CD1c-positive myeloid dendritic cell (primary cell): ENCODE results near the gene GPM6B.
A peak's percentile ranks its signal among the peaks of the same experiment; 100 is the strongest.

Source experiments
- DNase-seq: peaks from one replicate; pipeline ENCODE4 v3.0.0-alpha.2; 2016; ENCODE audit errors: extremely low spot score

The GPM6B gene

GRCh38 chrX:13825178-13825762, 8.4 kb upstream of the GPM6B start:
- no peak for DNase-seq

- no peak for DNase-seq
These were observed 7.9 kb upstream of the GPM6B start for GRCh38 chrX:13824746-13825145.

DNA sequence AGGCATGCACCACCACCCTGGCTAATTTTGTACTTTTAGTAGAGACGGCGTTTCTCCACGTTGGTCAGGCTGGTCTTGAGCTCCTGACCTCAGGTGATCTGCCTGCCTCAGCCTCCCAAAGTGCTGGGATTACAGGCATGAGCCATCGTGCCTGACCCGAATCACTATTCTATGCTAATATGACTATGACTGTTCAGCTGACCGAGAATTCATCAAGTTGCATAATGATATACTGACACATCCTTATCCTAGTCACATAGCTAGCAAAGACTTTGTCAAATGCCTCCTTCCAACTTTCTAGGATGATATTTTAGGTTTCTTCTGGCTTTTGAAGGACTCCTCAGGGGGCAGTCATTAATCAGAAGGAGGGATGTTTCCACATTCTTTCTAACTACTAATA, 4.8 kb upstream of the GPM6B start:
- no peak for DNase-seq

DNA sequence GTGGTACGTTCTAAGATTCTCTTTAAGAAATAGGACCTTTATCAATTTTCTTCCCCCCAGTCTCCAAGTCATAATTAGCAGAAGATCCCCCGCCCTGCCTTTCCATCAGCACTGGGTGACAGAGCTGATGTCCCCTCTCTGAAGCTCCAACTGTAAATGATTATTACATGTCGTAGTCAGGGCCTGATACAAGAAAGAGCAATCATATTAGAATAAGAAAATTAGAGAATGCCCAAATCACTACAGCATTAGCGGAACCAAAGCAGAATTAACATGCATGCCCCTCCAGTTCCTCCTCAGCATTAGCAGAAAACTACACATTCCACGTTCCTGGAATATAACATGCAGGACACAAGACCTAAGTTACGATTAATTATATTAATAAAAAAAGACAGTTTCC, 717 bp downstream of the GPM6B start:
- no peak for DNase-seq

GRCh38 chrX:13815664-13816063, 1.2 kb downstream of the GPM6B start:
- no peak for DNase-seq

- no peak for DNase-seq
These were observed 8.0 kb downstream of the GPM6B start for GRCh38 chrX:13808865-13809264.

DNA sequence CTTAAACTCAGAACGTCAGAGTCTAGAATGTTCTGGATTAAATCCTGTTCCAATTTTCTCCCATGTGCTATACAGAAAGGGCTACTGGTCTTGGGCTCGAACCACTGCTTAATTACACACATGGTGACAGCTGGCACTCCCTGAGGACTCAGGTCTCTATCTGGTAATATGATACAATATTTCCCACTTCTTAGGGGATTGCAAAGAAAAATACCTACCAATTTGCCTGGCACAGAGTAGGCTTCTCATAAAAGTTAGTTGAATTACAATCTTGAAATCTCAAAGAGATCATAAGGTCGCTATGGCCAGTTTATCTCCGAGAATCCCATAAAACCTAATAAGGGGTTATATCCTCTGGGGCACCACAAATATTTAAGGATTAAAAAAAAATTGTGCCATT, 8.6 kb downstream of the GPM6B start:
- no peak for DNase-seq

GRCh38 chrX:13805241-13805640, 11.7 kb downstream of the GPM6B start:
- no peak for DNase-seq

- no peak for DNase-seq
These were observed 13.8 kb downstream of the GPM6B start for GRCh38 chrX:13803116-13803515.

- no peak for DNase-seq
These were observed 18.7 kb downstream of the GPM6B start for GRCh38 chrX:13798184-13798583.

GRCh38 chrX:13797512-13797911, 19.4 kb downstream of the GPM6B start:
- no peak for DNase-seq

DNA sequence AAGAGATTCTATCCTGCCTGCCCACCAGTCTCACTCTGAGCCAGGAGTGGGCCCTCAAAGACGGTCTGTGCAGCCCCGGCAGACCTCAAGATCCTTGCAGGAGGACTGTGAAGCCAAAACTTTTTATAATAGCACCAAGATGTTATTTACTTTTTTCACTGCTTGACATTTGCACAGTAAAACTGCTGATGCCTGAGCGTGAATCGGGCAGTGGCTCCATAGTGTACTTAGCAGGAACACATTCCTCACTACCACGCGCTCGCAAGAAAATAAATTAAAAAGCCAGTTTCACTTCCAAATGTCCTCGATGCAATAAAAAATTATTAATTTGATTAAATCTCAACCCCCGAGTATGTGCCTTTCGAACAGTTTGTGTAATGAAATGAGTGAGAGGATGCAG, 22.5 kb downstream of the GPM6B start:
- no peak for DNase-seq

DNA sequence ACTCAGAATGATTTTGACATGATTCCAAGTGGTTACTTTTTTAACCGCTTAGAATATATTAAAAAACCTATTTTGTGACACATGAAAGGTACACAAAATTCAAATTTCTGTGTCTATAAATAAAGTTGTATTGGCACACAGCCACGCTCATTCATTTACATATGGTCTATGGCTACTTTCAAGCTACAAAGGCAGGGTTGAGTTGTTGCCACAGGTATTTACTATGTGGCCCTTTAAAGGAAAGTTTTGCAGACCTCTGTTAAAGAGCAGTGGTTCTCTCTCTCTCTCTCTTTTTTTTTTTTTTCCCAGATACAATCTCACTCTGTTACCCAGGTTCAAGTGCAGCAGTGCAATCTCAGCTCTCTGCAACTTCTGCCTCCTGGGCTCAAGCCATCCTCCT, 23.0 kb downstream of the GPM6B start:
- no peak for DNase-seq

- DNase-seq = no peak
These were observed 25.3 kb downstream of the GPM6B start for GRCh38 chrX:13791559-13791958.

GRCh38 chrX:13791145-13791544, 25.7 kb downstream of the GPM6B start:
- DNase-seq = no peak

GRCh38 chrX:13790206-13791131, 26.4 kb downstream of the GPM6B start:
- no peak for DNase-seq

- no peak for DNase-seq
These were observed 30.8 kb downstream of the GPM6B start for GRCh38 chrX:13786048-13786447.

DNA sequence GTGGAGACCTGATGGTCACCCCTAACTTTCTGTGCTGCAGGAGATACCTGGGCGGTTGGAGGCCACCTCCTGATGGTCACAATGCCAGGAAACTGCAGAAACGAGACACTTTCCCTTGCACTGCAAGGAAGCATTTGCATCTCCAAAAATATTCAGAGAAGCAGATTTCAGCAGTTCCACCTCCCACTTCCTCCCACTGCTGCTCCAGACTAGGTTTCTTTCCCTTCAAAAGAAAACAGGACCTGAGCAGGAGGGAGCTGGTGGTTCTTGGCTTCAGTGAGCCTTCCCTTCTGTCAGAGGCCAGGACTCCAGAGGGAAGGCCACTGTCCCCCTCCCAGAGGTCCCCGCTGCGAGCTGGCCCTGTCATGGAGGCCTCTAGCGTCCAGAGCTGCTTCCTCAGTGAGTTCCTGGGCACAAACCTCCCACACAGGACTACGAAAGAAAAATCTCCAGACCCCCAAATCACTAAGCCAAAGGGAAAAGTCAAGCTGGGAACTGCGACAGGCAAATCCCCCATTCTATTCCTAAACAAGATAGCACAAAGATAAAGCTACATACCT, 35.9 kb downstream of the GPM6B start:
- peak; percentile 7 for DNase-seq

DNA sequence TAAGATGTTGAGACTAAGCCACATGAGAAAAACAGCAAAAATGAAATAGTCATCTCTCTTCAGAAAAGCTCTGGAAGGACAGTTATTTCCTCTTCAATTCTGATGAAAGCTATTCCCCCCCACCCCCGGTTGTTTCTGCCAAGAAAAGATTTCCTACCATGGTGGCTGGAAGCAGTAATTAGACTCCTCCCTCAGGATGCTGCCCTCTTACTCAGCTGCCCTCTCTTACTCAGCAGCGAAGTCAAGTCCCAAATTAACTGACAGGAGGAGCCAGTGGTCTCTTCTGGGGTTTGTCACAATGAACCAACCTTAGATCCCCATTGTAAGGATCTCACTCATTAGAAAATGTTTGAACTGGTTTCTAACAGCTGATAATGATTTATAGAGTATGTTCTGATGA, 38.0 kb downstream of the GPM6B start:
- no peak for DNase-seq

DNA sequence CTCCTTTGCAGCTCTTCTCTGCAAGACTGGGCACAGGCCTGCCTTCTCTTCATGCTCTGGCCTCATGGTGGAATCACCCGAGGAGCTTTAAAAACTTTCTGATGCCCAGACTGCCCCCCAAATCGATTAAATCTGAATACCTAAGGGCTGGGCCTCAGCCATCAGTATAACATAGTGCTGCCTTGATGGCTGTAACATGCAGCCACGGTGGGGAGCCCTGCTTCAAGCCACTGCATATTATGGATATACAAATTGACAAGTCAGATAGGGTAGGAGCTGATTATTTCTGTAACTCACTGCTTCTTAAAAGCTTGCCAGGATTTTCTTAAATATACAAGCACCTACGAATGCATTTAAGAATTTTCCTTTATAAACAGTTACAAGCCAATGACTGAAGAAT, 40.5 kb downstream of the GPM6B start:
- no peak for DNase-seq

- DNase-seq = no peak
These were observed 41.1 kb downstream of the GPM6B start for GRCh38 chrX:13775837-13776236.

DNA sequence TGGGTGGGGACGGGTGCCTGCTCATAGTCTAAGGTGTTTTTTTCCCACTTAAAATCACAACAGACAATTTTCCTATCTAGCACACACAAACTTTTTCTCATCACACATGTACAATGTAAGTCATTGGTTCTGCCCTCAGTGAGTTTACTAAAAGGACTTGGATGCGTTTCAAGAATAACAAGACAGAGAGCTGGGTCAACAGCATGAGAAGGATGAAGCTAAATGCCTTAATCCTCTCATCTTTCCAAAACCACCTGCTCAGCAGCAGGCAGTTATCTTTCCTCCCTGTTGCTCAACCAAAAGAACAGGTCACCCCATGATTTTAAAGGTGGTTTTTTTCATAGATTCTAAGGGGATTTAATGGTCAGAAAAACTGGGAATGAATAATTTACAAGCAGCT, 42.2 kb downstream of the GPM6B start:
- no peak for DNase-seq

DNA sequence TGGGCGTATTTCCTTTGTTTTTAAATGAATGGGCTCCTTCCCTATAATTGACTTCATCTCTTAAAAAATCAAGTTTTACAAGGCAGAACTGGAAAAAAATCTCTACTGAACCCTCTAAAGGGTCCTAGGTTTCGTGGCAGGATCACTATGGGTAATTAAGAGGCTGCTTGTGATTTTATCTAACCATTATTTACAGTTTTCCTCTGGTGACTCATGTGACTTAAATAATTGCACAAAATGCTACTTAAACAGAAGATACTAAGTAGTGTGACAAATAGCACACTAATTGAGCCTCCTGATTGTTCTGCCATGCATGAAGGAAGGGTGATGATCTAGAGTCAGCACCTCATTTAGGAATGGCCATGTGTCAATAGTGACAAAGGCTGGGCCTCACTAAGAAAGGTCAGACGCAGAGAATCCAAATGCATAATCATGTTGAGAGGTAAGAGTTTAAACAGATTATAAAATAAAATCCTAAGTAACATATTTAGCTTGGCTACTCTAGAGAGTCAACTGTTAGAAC, 46.8 kb downstream of the GPM6B start:
- DNase-seq = no peak
